ENCODE results near the gene TMC1.
"Not testable (repeated sequence)": the region's sequence is repeated elsewhere in the genome, so short reads cannot be mapped to it uniquely, and the experiment has no call there.

The TMC1 gene

GRCh38 chr9:72539824-72540347 lies 18.5 kb downstream of the TMC1 start:
- no peak overlapping the region for H3K27ac ChIP-seq (ENCODE audit: extremely low read depth, low read depth, low read length)

GRCh38 chr9:72540348-72540873 lies 19.0 kb downstream of the TMC1 start:
- TF ChIP-seq ZFP69B (tag by site-specific recombination; IDR thresholded peaks at IDR 0.05) (no peak), ZNF768 (tag by site-specific recombination; IDR thresholded peaks at IDR 0.05) (no peak), ZSCAN16 (tag by site-specific recombination; IDR thresholded peaks at IDR 0.05) (no peak), TCF7L2 (IDR thresholded peaks at IDR 0.05; ENCODE audit: borderline replicate concordance, low read depth, low read length) (no peak), SCRT1 (tag by site-specific recombination; IDR thresholded peaks at IDR 0.05; ENCODE audit: borderline replicate concordance) (no peak)
- POLR2A ChIA-PET: interaction anchor here (1.1 kb wide), 1 partner anchor 175 kb away, joined by 6 read pairs; the partner anchor contains the start of gene ZFAND5
- CTCF ChIA-PET: interaction anchor here (0.5 kb wide), 1 partner anchor 12 kb away, joined by 12 read pairs; no protein-coding TSS in a partner anchor
- H3K9me3 ChIP-seq (ENCODE audit: control insufficient read depth, insufficient read depth, low read depth, low read length): no peaks in the 10 kb centered on the region
- H3K27ac ChIP-seq (ENCODE audit: extremely low read depth, low read depth, low read length): no peak overlapping the region
- H3K4me3 ChIP-seq (ENCODE audit: low read depth, low read length): no peak overlapping the region
- no peaks in the 10 kb centered on the region for H3K36me3 ChIP-seq (ENCODE audit: control insufficient read depth in 2 of 2, insufficient read depth in 1 of 2, low read length in 2 of 2)
- no peaks in the 10 kb centered on the region for H3K4me1 ChIP-seq (ENCODE audit: control insufficient read depth, insufficient read depth, low read length)

More at GRCh38 chr9:72539824-72540347, 18.5 kb downstream of the TMC1 start:
- Histone ChIP-seq H3K4me1 (ENCODE audit: control insufficient read depth, insufficient read depth, low read length) (no peaks in the 10 kb centered on the region), H3K36me3 (ENCODE audit: control insufficient read depth in 2 of 2, insufficient read depth in 1 of 2, low read length in 2 of 2) (no peaks in the 10 kb centered on the region), H3K4me3 (ENCODE audit: low read depth, low read length) (no peak overlapping the region), H3K9me3 (ENCODE audit: control insufficient read depth, insufficient read depth, low read depth, low read length) (no peaks in the 10 kb centered on the region)
- no peak for TF ChIP-seq ZNF585B (tag by site-specific recombination; IDR thresholded peaks at IDR 0.05)
- no peak for TF ChIP-seq KLF9 (tag by site-specific recombination; IDR thresholded peaks at IDR 0.05; ENCODE audit: low read depth)
- TF ChIP-seq ZFHX2 (tag by site-specific recombination; conservative IDR thresholded peaks at IDR 0.05): peak; percentile 60
- TF ChIP-seq PRDM10 (tag by site-specific recombination; IDR thresholded peaks at IDR 0.05): peak; percentile 72
- TF ChIP-seq KLF1 (tag by site-specific recombination; IDR thresholded peaks at IDR 0.05): 0 out of 2 replicates have a peak, but pooled peaks have one; percentile 16
- peak; percentile 63 for TF ChIP-seq EGR2 (tag by site-specific recombination; IDR thresholded peaks at IDR 0.05; ENCODE audit: low read depth)
- ChIA-PET POLR2A (interaction anchor here (1.1 kb wide), 1 partner anchor 174 kb away, joined by 6 read pairs; the partner anchor contains the start of gene ZFAND5), CTCF (interaction anchor here (0.5 kb wide), 1 partner anchor 11 kb away, joined by 12 read pairs; no protein-coding TSS in a partner anchor)

GRCh38 chr9:72542537-72542833 lies 21.1 kb downstream of the TMC1 start:
- H3K4me3 ChIP-seq (ENCODE audit: low read depth, low read length); H3K9me3 ChIP-seq (ENCODE audit: control insufficient read depth, insufficient read depth, low read depth, low read length); POLR2A ChIA-PET; H3K36me3 ChIP-seq (ENCODE audit: control insufficient read depth in 2 of 2, insufficient read depth in 1 of 2, low read length in 2 of 2); H3K4me1 ChIP-seq (ENCODE audit: control insufficient read depth, insufficient read depth, low read length); H3K27ac ChIP-seq (ENCODE audit: extremely low read depth, low read depth, low read length); CTCF ChIA-PET: not testable (repeated sequence)

- no peak overlapping the region for H3K27ac ChIP-seq (ENCODE audit: extremely low read depth, low read depth, low read length)
- CTCF ChIA-PET: no interaction called here
Measured at GRCh38 chr9:72542917-72543316, 21.5 kb downstream of the TMC1 start.

More at GRCh38 chr9:72542917-72543316, 21.5 kb downstream of the TMC1 start:
- Histone ChIP-seq H3K36me3 (ENCODE audit: control insufficient read depth in 2 of 2, insufficient read depth in 1 of 2, low read length in 2 of 2) (no peaks in the 10 kb centered on the region), H3K4me3 (ENCODE audit: low read depth, low read length) (no peak overlapping the region), H3K9me3 (ENCODE audit: control insufficient read depth, insufficient read depth, low read depth, low read length) (no peaks in the 10 kb centered on the region), H3K4me1 (ENCODE audit: control insufficient read depth, insufficient read depth, low read length) (no peaks in the 10 kb centered on the region)
- POLR2A ChIA-PET: no interaction called here
- TF ChIP-seq MYNN (tag by site-specific recombination; IDR thresholded peaks at IDR 0.05; ENCODE audit: borderline replicate concordance): no peak
- 0 out of 2 replicates have a peak, but pooled peaks have one; percentile 27 for TF ChIP-seq ZNF362 (tag by site-specific recombination; IDR thresholded peaks at IDR 0.05)
